CD4-positive, alpha-beta T cell treated with Interleukin-15 for 1 hour (primary cell): ENCODE data around the gene SUCLG2.

Source experiments
- DNase-seq: peaks from one replicate; pipeline ENCODE4 v3.0.0-alpha.2; 2020

The SUCLG2 gene

DNA sequence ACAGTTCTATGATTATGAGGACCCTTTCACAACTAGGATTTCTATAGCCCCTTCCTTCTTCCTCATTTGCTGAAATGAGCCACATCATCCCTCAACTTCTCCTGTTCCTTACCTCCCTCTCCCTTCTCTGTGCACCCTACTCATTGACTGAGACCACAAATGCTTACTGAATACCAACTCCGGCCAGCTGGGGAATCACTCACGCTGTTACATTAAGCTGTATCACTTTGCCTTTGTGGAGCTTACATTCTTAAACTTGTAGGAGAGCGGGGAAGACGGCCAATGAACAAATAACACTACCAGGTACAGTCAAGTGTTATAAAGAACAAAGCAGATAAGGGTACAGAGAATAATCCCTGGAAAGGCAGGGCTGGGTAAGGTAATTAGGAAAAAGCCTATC is 5.7 kb downstream of the SUCLG2 start:
- DNase-seq = no peak

DNA sequence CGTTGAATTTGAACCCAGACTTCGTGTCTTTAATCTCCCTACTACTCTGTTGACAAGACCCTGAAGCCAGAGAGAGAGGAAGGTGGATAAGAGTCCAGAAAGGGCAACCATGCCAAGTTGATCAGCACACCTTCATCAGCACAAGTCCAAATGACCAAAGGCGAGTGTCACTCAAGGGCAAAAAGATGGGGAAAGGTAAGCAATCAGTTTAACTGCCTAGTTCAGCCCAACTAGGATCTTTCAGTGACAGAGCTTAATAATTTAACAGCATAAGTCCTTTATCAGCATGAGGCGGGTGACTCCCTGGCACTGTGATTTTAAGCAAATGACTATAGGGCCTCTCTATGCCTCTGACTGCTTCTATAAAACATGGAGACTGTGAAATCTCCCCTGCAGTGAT is 6.2 kb downstream of the SUCLG2 start:
- no peak for DNase-seq

DNA sequence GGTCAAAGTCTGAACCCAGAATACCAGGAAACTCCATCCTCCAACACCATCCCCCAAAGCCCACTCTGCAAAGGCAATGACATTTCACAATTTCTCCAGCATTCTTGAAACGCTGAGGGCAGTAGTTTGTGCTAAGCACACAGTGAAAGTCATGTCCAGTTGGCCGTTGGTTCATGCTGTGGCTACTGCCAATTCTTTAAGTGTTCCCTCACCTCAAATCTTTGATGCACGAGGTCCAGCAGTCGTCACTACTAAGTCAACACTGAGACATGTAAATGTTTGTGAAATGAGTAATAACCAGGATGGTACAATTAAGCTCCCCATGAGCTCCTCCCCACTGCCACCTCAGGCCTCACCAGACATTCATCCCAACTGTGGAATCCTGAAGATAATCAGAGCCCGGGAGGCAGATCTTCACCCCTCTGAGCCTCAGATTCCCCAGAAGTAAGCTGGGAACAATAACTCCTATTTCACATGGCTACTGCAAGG is 7.0 kb downstream of the SUCLG2 start:
- DNase-seq = no peak

DNA sequence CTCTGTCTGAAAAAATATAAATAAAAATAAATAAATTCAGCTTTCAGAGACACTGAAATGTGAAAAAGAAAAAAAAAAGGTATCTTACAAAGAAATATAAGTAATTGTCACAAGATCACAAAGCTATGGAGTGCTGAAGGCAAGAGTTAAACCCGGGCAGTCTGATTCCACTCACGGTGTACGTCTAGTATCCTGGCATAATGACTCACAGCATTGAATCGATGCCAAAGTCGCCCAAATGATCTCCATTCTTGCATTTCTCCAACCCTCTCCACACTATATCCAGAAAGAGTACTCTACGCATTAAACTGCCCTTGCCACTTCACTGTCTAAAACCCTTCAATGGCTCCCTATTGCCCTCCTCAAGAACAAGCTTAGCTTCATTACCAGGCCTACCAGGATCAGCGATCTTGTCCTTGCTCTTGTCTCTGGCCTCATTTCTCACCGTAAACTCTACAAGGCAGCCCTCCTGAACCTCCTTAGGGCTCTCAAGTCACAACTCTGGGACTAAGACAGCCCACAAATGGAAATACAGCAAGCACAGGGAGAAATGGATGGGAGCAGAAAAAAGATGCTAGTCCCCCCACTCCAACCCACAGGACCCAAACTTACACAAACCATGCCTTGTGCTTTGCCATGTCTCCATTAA is 7.7 kb downstream of the SUCLG2 start:
- no peak for DNase-seq

DNA sequence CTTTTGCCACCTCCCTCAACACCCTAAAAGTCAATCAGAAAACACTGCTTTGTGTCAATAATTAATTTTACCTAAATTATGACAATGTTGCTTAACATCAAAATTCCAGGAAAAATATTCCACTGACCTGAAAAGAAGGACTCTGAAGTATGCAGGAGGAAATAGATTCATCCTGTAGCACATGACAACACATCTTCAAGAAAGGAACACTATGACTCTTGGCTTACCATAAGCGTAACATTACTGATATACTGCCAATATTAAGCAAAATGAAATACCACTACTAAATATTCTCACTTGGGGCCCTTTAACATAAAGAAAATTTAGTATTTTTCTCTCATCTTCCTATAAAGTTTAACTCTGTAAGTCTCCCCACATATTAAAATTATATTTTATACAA is 9.6 kb downstream of the SUCLG2 start:
- DNase-seq = no peak

DNA sequence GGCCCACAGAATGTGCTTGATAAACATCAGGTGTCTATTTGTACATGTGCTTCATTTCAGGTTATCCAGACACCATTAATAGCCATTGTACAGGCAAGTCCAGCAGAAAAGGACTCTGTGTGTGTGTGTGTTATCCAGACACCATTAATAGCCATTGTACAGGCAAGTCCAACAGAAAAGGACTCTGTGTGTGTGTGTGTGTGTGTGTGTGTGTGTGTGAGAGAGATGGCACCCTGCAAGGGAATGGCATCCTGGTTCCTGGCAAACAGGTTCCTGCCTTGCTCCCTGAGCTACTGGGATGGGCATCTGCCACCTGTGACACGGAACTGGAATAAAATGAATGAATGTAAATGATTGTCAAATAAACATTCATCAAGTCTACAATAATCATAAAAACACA is 11.7 kb downstream of the SUCLG2 start:
- DNase-seq = no peak

DNA sequence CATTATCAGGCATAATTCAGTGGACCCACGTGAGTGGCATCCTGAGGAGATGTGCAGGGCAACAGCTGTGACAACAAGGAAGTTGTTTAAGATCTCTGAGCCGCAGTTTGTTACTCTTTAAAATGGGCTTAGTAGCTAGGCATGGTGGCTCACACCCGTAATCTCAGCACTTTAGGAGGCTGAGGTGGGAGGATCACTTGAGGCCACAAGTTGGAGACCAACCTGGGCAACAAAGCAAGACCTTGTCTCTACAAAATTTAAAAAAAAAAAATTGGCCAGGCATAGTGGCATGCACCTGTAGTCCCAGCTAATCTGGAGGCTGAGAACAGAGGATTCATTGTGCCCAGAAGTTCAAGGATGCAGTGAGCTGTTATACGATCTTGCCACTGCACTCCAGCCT is 12.2 kb downstream of the SUCLG2 start:
- DNase-seq = no peak

DNA sequence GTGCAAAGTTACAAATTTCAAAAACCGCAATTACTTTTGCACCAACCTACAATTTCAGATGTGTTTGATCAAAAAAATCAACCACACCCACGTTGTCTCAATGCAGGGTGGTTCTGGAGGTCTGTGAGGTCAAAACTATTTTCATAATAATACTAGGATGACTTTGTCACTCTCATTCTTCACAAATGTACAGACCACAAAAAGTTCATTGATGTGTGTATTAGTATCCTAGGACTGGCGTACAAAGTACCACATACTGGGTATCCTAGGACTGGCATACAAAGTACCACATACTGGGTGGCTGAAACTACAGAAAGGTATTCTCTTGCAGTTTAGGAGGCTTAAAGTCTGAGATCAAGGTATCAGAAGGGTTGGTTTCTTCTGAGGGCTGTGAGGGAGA is 13.0 kb downstream of the SUCLG2 start:
- no peak for DNase-seq

DNA sequence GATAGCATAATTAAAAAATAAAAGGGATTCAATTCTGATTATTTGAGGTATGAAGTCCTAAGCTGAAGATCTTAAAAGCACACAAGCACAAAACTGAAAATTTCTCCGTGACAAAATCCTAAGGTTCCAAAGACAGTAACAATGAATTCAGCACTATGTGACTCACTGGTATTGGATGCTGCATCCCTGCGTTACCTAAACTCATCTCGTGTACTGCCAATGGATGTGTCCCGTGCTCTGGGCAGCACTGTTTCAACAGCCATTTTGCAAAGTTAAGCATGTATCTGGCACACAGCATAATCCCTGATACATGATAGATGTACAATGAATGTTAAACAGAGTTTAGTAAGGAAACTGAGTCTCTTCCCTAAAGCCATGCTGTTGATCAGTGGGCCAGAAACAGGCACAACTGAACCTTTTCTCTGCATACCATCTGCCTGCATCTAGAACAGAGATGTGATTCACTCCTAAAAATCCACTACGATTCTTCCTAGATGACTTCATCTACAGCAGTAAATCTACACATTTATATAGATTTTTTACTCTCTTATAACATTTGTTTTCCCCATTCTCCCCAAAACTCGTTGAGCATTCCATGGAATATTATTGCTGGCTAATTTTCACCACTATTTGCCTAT is 14.3 kb downstream of the SUCLG2 start:
- DNase-seq = no peak

DNA sequence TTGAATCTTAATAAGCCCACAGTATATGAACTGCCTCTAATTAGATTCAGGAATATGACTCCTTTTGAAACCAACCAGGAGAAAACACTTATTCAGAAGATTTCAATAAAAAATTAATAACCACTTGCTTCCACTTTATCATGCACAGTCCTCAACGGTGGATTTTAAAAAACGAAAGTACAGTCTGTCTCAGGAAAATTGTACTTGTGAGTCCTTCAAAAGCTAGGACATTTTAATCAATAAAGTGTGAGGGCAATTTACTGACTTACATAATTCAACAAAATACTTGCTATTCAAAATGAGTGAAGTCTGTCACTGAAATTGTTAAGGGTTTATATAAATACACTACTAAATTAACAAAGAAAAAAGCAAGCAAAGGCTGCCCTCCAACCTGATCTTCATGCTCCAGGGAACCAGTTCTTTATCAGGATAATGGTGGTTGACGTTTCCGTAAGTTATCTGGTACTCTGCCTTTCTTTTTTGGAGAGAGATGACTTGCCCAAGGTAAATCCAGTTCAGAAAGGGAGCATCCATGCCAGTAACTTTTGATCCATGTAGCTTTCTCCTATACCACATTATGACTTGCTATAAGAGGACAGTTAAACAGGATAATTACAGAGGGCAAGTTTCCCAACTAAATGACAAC is 17.0 kb downstream of the SUCLG2 start:
- no peak for DNase-seq

DNA sequence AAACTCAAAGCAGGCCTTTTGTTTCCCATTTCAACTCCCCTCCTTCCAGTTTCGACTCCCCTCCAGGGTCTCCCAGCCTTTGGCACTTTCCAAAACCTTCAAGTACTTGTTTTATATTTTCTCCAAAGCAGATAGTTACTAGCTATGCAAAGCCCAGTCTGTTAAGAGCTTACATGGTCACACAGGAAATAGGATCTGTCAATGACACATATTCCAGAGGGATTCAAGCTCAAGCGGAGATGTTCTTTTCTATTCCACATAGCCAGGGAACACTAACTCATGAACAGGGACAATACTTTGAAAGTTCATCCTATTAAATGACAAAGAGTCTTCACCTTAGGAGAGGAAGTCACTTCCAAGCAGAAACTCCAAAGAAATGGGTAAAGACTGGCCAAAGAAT is 18.6 kb downstream of the SUCLG2 start:
- DNase-seq = no peak

DNA sequence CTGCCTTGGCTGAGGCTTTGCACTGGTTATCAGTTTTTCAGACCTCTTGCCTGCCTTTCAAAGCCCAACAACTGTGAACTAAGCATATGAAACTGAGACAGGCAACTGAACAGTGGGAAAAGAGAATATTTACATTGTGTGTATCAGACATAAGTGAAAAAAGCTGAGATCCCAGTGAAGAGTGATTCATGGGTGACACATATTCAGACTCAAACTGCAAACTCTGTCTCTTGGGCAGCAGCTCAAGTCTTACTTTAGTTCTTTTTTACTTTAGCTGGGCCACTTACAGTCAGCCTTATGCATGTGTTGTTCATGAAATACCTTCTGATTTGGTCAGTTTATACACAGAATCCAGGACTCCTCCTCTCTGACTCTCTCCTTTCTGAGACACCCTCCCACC is 19.2 kb downstream of the SUCLG2 start:
- DNase-seq = no peak

DNA sequence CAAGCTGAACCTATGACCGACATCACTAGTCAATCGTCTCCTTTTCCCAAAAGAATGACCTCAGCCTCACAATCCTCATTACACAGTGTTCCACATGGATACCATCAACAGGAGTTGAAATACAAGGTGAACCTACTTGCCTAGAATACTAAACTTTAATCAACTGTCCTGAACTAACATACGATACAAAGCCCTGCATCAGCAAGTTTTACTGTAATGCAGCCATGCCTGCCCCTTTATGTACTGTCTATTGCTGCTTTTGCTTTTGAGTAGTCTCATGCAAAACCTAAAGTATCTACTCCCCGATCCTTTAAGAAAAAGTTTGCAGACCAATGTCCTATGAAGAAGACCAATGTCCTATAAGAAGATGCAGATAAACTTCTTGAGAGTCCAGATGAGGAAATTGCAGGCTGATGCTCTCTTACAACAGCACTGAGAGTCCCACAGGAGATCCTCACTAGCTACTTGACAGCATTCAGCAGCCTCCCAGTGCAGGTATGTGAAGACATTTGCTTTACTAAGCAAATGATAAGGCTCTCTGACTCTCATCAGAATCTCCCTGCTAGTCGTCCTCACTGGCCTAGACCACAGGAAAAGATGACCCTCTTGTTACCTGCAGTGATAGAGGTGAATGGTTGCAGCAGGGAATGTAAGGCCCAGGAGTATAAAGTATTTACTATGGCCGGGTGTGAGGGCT is 23.6 kb downstream of the SUCLG2 start:
- DNase-seq = no peak

DNA sequence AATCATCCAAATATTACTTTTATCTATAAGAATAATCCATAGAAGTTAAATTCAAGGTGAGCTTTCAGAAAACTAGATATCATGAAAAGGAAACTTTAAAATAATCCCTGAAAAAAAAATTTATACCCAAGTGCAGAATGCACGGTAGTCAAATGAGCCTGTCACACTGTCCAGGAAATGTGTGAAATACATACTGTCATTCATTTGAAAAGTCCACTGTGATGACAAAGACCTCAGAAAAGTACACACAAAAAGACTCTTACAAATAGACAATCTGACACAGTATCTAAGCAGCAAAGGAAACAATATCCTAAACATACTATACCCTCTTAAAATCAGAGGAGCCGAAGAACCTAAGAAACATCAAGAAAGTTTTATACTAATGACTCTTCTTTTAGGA is 29.7 kb downstream of the SUCLG2 start:
- no peak for DNase-seq

DNA sequence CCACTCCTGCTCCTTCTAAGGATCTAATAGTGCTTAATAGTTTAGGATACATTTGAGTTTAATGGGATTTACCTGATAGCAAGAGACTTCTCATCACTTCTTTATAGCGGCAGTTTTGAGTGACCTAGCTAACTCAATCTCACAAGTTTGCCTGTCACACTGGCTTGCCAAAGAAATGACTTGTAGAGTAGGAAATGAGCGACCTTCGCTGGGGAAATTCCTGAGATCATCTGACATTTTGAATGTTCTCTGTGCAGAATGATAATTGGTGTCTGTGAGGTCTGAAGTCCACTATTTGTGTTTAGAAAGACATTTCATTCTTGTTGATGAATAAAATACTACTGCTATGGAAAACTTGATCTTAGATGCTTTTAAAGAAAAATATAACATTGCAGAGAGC is 30.3 kb downstream of the SUCLG2 start:
- DNase-seq = no peak

DNA sequence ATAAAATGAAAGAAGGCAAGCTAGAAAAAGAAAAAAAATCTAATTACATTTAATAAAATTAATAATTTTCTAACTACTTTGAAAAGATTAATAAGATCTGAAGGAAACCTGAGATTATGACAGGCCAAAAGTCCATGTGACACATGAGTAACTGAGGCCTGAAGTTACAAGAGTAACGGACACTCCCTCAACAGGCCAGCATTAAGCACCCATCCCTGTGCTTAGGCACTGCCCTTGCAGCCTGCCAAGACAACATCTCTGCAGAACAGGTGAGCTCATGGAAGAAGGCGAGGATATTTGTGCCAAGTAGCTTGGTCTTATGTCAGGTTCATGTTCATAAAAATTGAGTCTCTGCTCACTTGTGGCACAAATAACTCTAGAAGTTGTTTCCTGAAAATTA is 31.8 kb downstream of the SUCLG2 start:
- DNase-seq = no peak

DNA sequence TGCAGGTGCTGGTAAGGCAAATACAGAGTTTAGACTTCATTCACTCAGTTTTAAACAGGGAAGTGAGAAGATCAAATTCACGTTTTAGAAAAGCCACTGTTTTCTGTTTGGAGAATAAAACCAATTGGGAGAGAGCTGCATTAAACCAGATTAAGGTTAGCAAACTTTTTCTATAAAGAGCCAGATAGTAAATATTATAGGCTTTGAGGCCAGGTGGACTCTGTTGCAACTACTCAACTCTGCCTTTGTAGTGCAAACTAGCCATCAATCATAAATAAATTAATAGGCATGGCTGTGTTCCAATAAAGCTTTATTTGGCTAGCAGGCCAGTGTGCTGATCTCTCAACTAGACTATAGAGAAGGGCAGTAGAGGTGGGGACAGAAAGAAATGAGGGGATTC is 33.5 kb downstream of the SUCLG2 start:
- no peak for DNase-seq

DNA sequence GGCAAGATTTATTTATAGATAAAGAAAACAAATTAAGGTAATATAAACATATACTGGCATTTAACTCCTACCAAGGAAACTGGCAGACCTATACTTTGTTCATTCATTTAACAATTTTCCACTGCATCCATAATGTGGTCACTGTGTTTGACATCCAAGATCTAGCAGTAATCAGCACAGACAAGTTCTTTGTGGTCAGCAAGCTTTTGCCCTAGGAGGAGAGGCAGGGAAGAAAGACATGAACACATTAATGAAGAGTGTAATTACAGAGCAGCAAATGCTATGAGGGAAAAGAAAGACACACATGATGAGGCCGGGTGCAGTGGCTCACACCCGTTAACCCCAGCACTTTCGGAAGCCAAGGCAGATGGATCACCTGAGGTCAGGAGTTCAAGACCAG is 34.4 kb downstream of the SUCLG2 start:
- no peak for DNase-seq

DNA sequence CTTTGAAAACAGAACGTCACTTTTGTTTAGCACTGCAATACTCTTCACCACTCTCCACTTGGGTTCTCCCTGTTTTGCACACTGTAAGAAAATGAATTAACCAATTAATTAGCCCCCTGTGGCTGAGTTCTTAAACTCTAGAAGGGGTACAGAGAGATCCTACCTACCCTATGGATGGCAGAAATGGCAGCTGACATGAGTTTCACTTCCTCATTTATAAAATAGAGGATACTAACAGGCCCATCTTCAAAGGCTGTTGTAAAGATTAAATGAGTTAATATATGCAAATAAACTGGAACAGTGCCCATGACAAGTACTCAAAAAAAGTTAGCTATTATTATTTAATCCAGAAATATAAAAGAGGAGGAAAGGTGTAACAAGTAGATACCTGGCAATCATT is 36.9 kb downstream of the SUCLG2 start:
- no peak for DNase-seq

DNA sequence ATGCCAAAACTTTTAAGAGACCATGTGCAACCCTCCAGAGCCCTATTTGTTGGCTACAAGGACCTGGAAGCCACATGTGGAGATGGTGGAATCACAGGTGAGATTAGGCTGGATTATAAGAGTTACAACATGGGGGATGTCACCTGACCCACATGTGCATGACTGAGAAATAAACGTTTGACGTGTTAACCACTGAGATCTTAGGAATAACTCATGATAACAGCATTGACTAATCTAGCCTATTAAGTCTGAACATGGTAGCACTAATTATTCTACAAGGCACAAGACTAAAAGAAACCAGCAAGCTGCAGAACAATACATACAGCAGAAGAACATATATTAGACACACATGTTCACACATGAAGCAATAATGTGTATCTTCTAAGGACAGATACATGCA is 38.4 kb downstream of the SUCLG2 start:
- DNase-seq = no peak

DNA sequence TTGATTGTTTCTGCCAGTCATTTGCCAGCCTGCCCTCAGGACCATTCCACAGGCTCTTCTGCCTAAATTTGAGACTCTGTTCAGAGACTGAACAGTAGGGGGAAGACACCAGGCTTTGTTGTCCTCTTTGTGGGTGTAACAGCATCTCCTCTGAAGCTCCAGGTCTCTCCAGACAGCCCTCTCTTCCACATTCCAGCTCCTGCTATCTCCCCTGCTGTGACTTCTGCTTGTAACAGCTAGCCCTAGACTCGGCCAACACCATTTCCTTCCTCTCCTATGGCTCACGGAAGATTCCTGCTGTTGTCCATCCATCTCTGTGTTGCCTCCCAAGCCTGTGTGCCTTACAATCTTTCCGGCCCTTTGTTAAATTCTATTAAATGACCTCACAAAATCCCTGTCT is 40.2 kb downstream of the SUCLG2 start:
- DNase-seq = no peak

DNA sequence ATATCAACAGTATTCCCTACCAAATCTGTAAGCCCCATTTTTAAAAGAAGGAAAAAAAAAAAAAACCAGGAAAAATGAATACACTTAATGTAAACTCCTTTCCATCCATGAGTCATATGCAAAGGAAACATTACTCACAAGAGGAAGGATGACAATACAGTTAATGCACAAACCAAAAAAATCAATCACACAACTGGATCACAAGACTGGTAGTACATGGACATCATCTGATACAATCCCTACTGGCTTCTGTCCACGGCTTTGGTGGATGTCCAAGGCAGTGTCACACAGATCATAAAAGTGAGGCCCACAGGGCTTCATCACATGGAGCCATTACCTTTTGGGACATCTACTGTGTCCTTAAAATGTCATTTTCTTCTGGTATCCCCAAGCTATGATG is 44.0 kb downstream of the SUCLG2 start:
- no peak for DNase-seq

DNA sequence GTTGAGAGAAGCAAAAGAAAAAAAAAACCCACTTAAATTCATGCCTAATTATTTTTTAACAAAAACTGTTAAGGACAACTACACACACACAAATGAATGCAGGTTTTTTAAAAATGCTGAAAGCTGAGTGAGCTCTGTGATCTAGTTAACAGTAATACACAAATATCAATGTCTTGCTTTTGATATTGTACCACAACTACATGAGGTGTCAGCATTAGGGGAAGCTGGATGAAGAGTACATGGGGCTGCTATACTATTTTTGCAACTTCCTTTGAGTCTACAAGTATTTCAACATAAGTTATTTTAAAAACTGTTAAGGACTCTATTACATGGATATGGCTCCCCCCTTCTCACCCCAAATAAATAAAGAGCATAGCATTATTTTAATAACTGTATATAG is 44.7 kb downstream of the SUCLG2 start:
- no peak for DNase-seq

DNA sequence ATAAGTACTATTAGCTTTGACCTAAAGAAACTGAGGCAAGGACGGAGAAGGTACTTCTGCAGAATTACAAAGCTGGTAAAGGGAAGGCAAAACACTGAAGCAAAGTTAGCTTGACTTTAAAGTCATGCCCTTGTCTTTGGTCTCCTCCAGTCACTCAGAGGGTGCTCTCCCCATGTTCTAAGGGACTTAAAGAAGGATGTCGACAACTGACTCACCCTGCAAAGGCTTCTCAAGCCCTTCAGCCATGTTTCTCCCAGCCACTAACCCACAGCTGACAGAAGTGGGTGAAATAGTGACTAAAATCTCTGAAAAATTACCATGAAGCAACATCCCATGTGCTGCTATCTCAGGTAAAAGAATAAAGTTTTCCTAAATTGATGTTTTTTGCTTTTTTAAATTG is 46.4 kb downstream of the SUCLG2 start:
- no peak for DNase-seq
